ENCODE measurements around the gene HELZ. TPM values are rescaled to one million over a fixed set of nuclear protein-coding genes. Genes with fewer than 3 reads are reported as not detected.

Gene HELZ
- total and polyA plus RNA-seq, 4 donors = 2.8 to 75.7 (median 25.5) TPM

- ATAC-seq (ENCODE audit: low FRiP score) = no peak
- Histone ChIP-seq H3K9me3 (ENCODE audit: control insufficient read depth, low read length) (no peaks in the 10 kb centered on the region), H3K27ac (ENCODE audit: low read depth in 1 of 2, low read length in 2 of 2) (no peak overlapping the region)
Measured at GRCh38 chr17:67227488-67227887, 17.5 kb downstream of the HELZ start.

DNA sequence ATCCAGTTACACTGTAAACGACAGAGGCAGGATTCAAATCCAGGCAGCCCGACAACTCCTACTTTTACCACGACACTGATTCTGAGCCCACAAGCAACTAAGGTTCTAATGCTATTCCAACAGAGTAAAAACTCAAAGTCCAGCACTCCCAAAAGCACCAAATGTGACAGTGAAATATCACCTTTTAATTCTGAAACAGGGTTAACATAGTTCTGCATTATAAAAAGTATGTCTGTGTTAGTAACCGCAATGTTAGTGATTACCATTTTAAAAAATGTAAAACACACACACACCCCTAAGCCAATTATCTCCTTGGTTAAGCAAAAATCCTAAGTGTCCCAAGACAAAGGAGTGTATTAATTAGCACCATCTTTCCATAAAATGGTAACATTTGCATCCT lies 19.7 kb downstream of the HELZ start:
- Histone ChIP-seq H3K4me1 (ENCODE audit: control insufficient read depth in 1 of 2, insufficient read depth in 2 of 2, low read length in 2 of 2) (no peaks in the 10 kb centered on the region), H3K27me3 (ENCODE audit: control insufficient read depth in 1 of 2, insufficient read depth in 2 of 2, low read length in 1 of 2) (no peaks in the 10 kb centered on the region), H3K9me3 (ENCODE audit: control insufficient read depth, low read length) (no peaks in the 10 kb centered on the region), H3K27ac (ENCODE audit: low read depth in 1 of 2, low read length in 2 of 2) (no peak overlapping the region), H3K4me3 (ENCODE audit: low read length in 2 of 2) (no peak overlapping the region), H3K36me3 (ENCODE audit: control insufficient read depth in 1 of 2, insufficient read depth in 2 of 2, low read length in 1 of 2) (no peaks in the 10 kb centered on the region)
- no peak for ATAC-seq (ENCODE audit: low FRiP score)
- WGBS, 2 donors = 91 to 92% methylated on average over 4 of the region's 4 CpGs
- DNase-seq = no peak
- intact Hi-C loops (cut with DNase I) = no loop called here

More at GRCh38 chr17:67227488-67227887, 17.5 kb downstream of the HELZ start:
- Histone ChIP-seq H3K27me3 (ENCODE audit: control insufficient read depth in 1 of 2, insufficient read depth in 2 of 2, low read length in 1 of 2) (no peaks in the 10 kb centered on the region), H3K4me3 (ENCODE audit: low read length in 2 of 2) (no peak overlapping the region), H3K4me1 (ENCODE audit: control insufficient read depth in 1 of 2, insufficient read depth in 2 of 2, low read length in 2 of 2) (no peaks in the 10 kb centered on the region), H3K36me3 (ENCODE audit: control insufficient read depth in 1 of 2, insufficient read depth in 2 of 2, low read length in 1 of 2) (no peaks in the 10 kb centered on the region)
- DNase-seq = no peak
- intact Hi-C loops (cut with DNase I) = no loop called here

DNA sequence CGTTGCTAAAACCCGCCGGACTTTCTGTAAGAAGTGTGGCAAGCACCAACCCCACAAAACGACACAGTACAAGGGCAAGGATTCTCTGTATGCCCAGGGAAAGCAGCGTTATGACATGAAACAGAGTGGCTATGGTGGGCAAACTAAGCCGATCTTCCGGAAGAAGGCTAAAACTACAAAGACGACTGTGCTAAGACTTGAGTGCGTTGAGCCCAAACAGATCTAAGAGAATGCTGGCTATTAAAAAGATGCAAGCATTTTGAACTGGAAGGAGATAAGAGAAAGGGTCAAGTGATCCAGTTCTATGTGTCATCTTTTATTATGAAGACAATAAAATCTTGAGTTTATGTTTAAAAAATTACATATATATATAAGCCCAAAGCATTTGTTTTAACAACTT lies 20.3 kb downstream of the HELZ start:
- intact Hi-C loops (cut with DNase I) = no loop called here
- ATAC-seq (ENCODE audit: low FRiP score) = no peak
- WGBS, 2 donors = 93% methylated on average over 9 of the region's 9 CpGs

DNA sequence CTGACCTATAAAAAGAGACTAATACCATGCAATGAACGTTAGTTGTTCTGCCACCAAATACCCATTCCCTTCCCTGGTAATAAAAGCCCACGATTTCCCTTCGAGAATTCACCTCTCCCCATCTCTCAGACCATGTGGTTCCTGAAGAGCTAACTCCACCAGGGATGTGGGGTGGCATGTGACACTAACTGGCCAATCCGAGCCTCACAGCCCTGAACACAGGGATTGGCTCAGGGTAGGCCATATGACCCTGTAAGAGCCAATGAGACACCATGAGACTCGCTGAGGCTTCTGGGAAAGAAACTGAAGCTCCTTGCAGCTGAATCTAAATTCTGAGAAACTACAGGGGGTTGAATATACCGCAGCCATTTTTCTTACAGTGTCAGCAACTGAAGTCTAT lies 21.1 kb downstream of the HELZ start:
- ATAC-seq (ENCODE audit: low FRiP score) = no peak
- H3K27ac ChIP-seq (ENCODE audit: low read depth in 1 of 2, low read length in 2 of 2) = no peak overlapping the region
- H3K36me3 ChIP-seq (ENCODE audit: control insufficient read depth in 1 of 2, insufficient read depth in 2 of 2, low read length in 1 of 2) = no peaks in the 10 kb centered on the region
- DNase-seq = no peak
- no peak overlapping the region for H3K4me3 ChIP-seq (ENCODE audit: low read length in 2 of 2)
- H3K9me3 ChIP-seq (ENCODE audit: control insufficient read depth, low read length) = no peaks in the 10 kb centered on the region
- H3K4me1 ChIP-seq (ENCODE audit: control insufficient read depth in 1 of 2, insufficient read depth in 2 of 2, low read length in 2 of 2) = no peaks in the 10 kb centered on the region
- WGBS, 2 donors = 91% methylated on average over 6 of the region's 6 CpGs
- H3K27me3 ChIP-seq (ENCODE audit: control insufficient read depth in 1 of 2, insufficient read depth in 2 of 2, low read length in 1 of 2) = no peaks in the 10 kb centered on the region
- intact Hi-C loops (cut with DNase I) = no loop called here

More for the DNA sequence above, 20.3 kb downstream of the HELZ start:
- H3K36me3 ChIP-seq (ENCODE audit: control insufficient read depth in 1 of 2, insufficient read depth in 2 of 2, low read length in 1 of 2) = no peaks in the 10 kb centered on the region
- H3K27ac ChIP-seq (ENCODE audit: low read depth in 1 of 2, low read length in 2 of 2) = no peak overlapping the region
- no peaks in the 10 kb centered on the region for H3K27me3 ChIP-seq (ENCODE audit: control insufficient read depth in 1 of 2, insufficient read depth in 2 of 2, low read length in 1 of 2)
- no peaks in the 10 kb centered on the region for H3K4me1 ChIP-seq (ENCODE audit: control insufficient read depth in 1 of 2, insufficient read depth in 2 of 2, low read length in 2 of 2)
- no peak for DNase-seq
- no peak overlapping the region for H3K4me3 ChIP-seq (ENCODE audit: low read length in 2 of 2)
- no peaks in the 10 kb centered on the region for H3K9me3 ChIP-seq (ENCODE audit: control insufficient read depth, low read length)

- no peak for DNase-seq
- no peak overlapping the region for H3K4me3 ChIP-seq (ENCODE audit: low read length in 2 of 2)
- 77 to 90% methylated on average over 5 of the region's 5 CpGs for WGBS, 2 donors
- peaks cover 4% of the 10 kb centered on the region in 2 donors for H3K36me3 ChIP-seq (ENCODE audit: control insufficient read depth in 1 of 2, insufficient read depth in 2 of 2, low read length in 1 of 2)
- H3K27ac ChIP-seq (ENCODE audit: low read depth in 1 of 2, low read length in 2 of 2) = no peak overlapping the region
- no peaks in the 10 kb centered on the region for H3K9me3 ChIP-seq (ENCODE audit: control insufficient read depth, low read length)
- no peaks in the 10 kb centered on the region for H3K27me3 ChIP-seq (ENCODE audit: control insufficient read depth in 1 of 2, insufficient read depth in 2 of 2, low read length in 1 of 2)
- no peak for ATAC-seq (ENCODE audit: low FRiP score)
- intact Hi-C loops (cut with DNase I) = no loop called here
- H3K4me1 ChIP-seq (ENCODE audit: control insufficient read depth in 1 of 2, insufficient read depth in 2 of 2, low read length in 2 of 2) = no peaks in the 10 kb centered on the region
Measured at GRCh38 chr17:67221062-67221998, 23.7 kb downstream of the HELZ start.

GRCh38 chr17:67218385-67218950 lies 26.5 kb downstream of the HELZ start:
- 94 to 95% methylated on average over 4 of the region's 4 CpGs for WGBS, 2 donors
- H3K4me1 ChIP-seq (ENCODE audit: control insufficient read depth in 1 of 2, insufficient read depth in 2 of 2, low read length in 2 of 2) = no peaks in the 10 kb centered on the region
- H3K36me3 ChIP-seq (ENCODE audit: control insufficient read depth in 1 of 2, insufficient read depth in 2 of 2, low read length in 1 of 2) = peaks cover 4% of the 10 kb centered on the region in 2 donors
- H3K27ac ChIP-seq (ENCODE audit: low read depth in 1 of 2, low read length in 2 of 2) = no peak overlapping the region
- no peaks in the 10 kb centered on the region for H3K27me3 ChIP-seq (ENCODE audit: control insufficient read depth in 1 of 2, insufficient read depth in 2 of 2, low read length in 1 of 2)
- no peak for ATAC-seq (ENCODE audit: low FRiP score)
- intact Hi-C loops (cut with DNase I) = no loop called here
- no peak overlapping the region for H3K4me3 ChIP-seq (ENCODE audit: low read length in 2 of 2)
- no peaks in the 10 kb centered on the region for H3K9me3 ChIP-seq (ENCODE audit: control insufficient read depth, low read length)
- DNase-seq = no peak

DNA sequence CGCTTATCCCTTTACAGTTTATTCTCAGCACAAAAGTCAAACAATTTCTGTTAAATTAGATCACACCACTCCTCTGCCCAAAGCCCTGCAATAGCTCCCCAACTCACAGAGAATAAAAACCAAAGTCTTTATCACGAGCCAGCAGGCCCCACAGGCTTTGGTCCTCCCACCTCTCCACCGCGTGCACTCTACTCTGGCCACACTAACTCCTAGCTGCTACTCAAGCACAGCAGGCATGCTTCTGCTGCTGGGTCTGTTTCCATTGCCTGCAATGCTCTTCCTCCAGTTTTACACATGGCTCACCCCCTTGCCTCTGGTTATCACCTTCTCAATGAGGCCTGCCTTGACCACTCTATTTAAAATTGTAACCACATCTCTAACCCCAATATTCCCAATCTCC lies 27.6 kb downstream of the HELZ start:
- no peak overlapping the region for H3K27ac ChIP-seq (ENCODE audit: low read depth in 1 of 2, low read length in 2 of 2)
- DNase-seq (no peak), ATAC-seq (ENCODE audit: low FRiP score) (no peak)
- H3K9me3 ChIP-seq (ENCODE audit: control insufficient read depth, low read length) = no peaks in the 10 kb centered on the region
- peaks cover 4% of the 10 kb centered on the region in 2 donors for H3K36me3 ChIP-seq (ENCODE audit: control insufficient read depth in 1 of 2, insufficient read depth in 2 of 2, low read length in 1 of 2)
- H3K4me1 ChIP-seq (ENCODE audit: control insufficient read depth in 1 of 2, insufficient read depth in 2 of 2, low read length in 2 of 2) = no peaks in the 10 kb centered on the region
- no peaks in the 10 kb centered on the region for H3K27me3 ChIP-seq (ENCODE audit: control insufficient read depth in 1 of 2, insufficient read depth in 2 of 2, low read length in 1 of 2)
- WGBS, 2 donors = 92 to 94% methylated on average over 4 of the region's 4 CpGs
- intact Hi-C loops (cut with DNase I) = no loop called here
- H3K4me3 ChIP-seq (ENCODE audit: low read length in 2 of 2) = no peak overlapping the region

DNA sequence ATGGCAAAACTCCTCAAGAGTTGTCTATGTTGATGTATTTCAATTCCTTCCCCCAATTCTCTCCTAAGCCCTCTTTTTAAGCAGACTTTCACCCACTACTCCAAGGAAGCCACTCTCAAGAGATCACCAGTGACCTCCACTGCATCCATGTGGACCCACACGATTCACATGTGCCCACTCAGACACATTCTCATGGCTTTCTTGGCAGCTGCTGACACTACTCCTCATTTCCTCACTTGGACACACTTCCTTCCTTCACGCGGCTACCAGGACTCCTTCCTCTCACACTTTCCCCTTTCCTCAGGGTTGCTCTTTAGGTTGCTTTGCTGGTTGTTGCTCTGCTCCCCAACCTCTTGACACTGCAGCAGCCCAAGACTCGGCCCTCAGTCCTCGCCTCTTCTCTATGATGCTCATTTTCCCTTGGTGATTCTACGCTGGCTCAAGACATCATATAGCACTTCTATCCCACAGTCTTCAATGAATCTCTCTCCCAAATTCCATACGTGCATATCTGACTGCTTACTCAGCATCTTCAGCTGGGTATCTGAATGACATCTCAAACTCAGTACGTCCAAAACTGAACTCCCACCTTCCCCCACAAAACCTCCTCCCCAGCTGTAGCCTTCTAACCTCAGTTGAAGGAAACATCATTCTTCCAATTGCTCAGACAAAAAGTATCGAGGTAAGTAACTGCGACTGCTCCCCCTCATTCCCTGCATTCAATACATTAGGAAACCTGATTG lies 28.2 kb downstream of the HELZ start:
- ATAC-seq (ENCODE audit: low FRiP score) = no peak
- Histone ChIP-seq H3K36me3 (ENCODE audit: control insufficient read depth in 1 of 2, insufficient read depth in 2 of 2, low read length in 1 of 2) (peaks cover 4% of the 10 kb centered on the region in 2 donors), H3K27ac (ENCODE audit: low read depth in 1 of 2, low read length in 2 of 2) (peak overlapping the region in 1 of 2 donors; percentile 30), H3K9me3 (ENCODE audit: control insufficient read depth, low read length) (no peaks in the 10 kb centered on the region), H3K4me1 (ENCODE audit: control insufficient read depth in 1 of 2, insufficient read depth in 2 of 2, low read length in 2 of 2) (no peaks in the 10 kb centered on the region), H3K4me3 (ENCODE audit: low read length in 2 of 2) (no peak overlapping the region), H3K27me3 (ENCODE audit: control insufficient read depth in 1 of 2, insufficient read depth in 2 of 2, low read length in 1 of 2) (no peaks in the 10 kb centered on the region)
- DNase-seq = no peak
- intact Hi-C loops (cut with DNase I) = no loop called here
- 86 to 87% methylated on average over 10 of the region's 10 CpGs for WGBS, 2 donors

All from aorta (tissue), 5 donors.